Ovary (tissue), 9 donors: Measurements from ENCODE around the gene OR2S2. TPM values are rescaled to one million over a fixed set of nuclear protein-coding genes. Genes with fewer than 3 reads are reported as not detected.
A peak's percentile ranks its signal among the peaks of the same experiment; 100 is the strongest.
"Not testable (repeated sequence)": the region's sequence is repeated elsewhere in the genome, so short reads cannot be mapped to it uniquely, and the experiment has no call there.

ENCODE experiments used
- DNase-seq, 5 donors: peaks; one replicate each; pipeline ENCODE4 v3.0.0-alpha.2; 2019 to 2020
- H3K27ac ChIP-seq, 2 donors: fragments of 200-600 bp; one replicate each; pipeline versions ENCODE4 v1.5.1 to v1.8.0; 2019 to 2022
- H3K27me3 ChIP-seq: fragments of 200-600 bp; one replicate; pipeline ENCODE4 v1.8.0; 2022
- H3K36me3 ChIP-seq: fragments of 200-600 bp; sonication (generic); one replicate; pipeline ENCODE4 v1.5.1; 2019
- H3K4me1 ChIP-seq: one replicate; pipeline ENCODE4 v1.8.1; 2013; ENCODE audit warnings: mild to moderate bottlenecking, moderate library complexity; ENCODE audit not compliant: insufficient read depth
- H3K4me3 ChIP-seq: fragments of 200-600 bp; sonication (generic); one replicate; pipeline ENCODE4 v1.5.1; 2017
- H3K9me3 ChIP-seq, 2 donors: fragments of 200-600 bp in 1 of 2; sonication (generic) in 1 of 2; one replicate each; pipeline versions ENCODE4 v1.5.1 to v1.8.1; 2013 to 2019; ENCODE audit warnings: mild to moderate bottlenecking in 1 of 2, moderate library complexity in 1 of 2
- EP300 ChIP-seq: sonication (generic); formaldehyde crosslinking; IDR thresholded peaks from one replicate; pipeline ENCODE4 v1.6.1; 2017; ENCODE audit warnings: antibody characterized with exemption
- POLR2A ChIP-seq: fragments of 450-650 bp; IDR thresholded peaks from one replicate; pipeline ENCODE4 v1.6.1; 2017; ENCODE audit warnings: antibody characterized with exemption, mild to moderate bottlenecking, moderate library complexity
- WGBS, 3 donors: extraction: QIAGEN DNeasy Blood & Tissue Kit in 1 of 3; methylation state at CpG; one replicate each; pipeline versions ENCODE4 v1.1.5 to v1.1.7; 2013 to 2017; 5-methylcytosine and 5-hydroxymethylcytosine counted together
- intact Hi-C, 4 donors: fragments of 100-400 bp; cut with DNase I; formaldehyde crosslinking; loops; one replicate each; pipeline versions ENCODE4 v1.11.0 to v1.15.1; 2022 to 2023
- polyA plus RNA-seq, 2 donors: library from polyadenylated mRNA; stranded (reverse); fragments of 200-250 nt in 1 of 2; fragments of 350-450 nt in 1 of 2; fragmentation: Illumina TruSeq in 1 of 2; extraction: RNeasy Lipid Tissue Mini Kit (QIAGEN cat#74804) in 1 of 2; gene quantifications; one replicate each; pipeline ENCODE4 v1.2.3, GENCODE V29; 2013 to 2014
- total RNA-seq, 7 donors: library from RNA; depleted of rRNA in 2 of 7; stranded (reverse); fragments of >200 nt in 2 of 7; fragmentation: NEBNext Ultra II Directional in 3 of 7; extraction: Animal tissue kit (Norgen Biotek cat#: 25700) in 3 of 7; gene quantifications; one replicate each; pipeline versions ENCODE4 v1.1.0 to v1.2.4, GENCODE V29; 2016 to 2023
- TF ChIP-seq, protein P1 (sequence below), 3 donors: fragments of 450-650 bp in 2 of 3; fragments of 200-600 bp in 1 of 3; IDR thresholded peaks; one replicate each; pipeline versions ENCODE4 v1.5.1 to v1.8.0; 2016 to 2022; ENCODE audit warnings: antibody characterized with exemption in 3 of 3, mild to moderate bottlenecking in 1 of 3
- donor health status: DM: no; HTN: no; CAD: no; lungs with moderate emphysema.
- donor health status: DM: no; HTN: no; CAD: no.
- donor health status: Bipolar disorder and iron deficiency.
- donor health status: DM: yes; HTN: yes; CAD: no.
- donor health status: DM: no; HTN: no; CAD: no.
- donor health status: DM: yes; HTN: yes; CAD: no.

The OR2S2 gene
- total and polyA plus RNA-seq, 9 donors: not detected

DNA sequence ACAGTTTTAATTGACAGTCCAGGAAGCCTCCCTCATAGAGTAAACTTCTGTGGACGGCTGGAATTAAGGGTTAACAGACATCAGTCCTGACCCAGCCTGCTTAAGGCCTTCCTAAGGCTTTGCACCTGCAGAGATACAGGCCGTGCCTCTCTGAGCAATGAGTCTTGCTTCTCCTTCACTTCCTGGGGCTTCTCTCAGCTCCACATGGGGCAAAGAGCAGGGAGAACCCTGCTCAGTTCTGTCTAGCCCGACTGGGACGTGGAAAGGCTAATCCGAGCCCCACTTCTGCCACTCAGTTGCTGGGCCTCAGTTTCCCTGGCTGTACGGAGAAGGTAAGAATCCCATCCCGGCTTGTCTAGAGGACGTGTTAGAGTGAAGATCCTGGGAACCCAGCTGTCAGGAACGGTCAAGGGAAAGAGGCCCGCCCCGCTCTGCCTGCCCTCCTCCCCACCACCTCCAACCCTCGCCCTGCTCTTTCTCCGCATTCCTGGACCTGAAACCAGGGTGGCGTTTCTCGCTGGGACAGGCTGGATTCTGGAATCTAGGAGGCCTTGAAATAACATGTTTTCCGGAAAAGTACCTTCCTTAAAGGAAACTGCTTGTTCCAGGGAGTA lies 42.2 kb downstream of the OR2S2 start:
- Histone ChIP-seq H3K4me3 (no peak overlapping the region), H3K4me1 (no peaks in the 10 kb centered on the region), H3K9me3 (no peaks in the 10 kb centered on the region), H3K27ac (no peak overlapping the region), H3K36me3 (no peaks in the 10 kb centered on the region), H3K27me3 (no peaks in the 10 kb centered on the region)
- intact Hi-C loops: no loop called here
- DNase-seq: no peak
- no peak for TF ChIP-seq POLR2A
- TF ChIP-seq, protein P1, sequence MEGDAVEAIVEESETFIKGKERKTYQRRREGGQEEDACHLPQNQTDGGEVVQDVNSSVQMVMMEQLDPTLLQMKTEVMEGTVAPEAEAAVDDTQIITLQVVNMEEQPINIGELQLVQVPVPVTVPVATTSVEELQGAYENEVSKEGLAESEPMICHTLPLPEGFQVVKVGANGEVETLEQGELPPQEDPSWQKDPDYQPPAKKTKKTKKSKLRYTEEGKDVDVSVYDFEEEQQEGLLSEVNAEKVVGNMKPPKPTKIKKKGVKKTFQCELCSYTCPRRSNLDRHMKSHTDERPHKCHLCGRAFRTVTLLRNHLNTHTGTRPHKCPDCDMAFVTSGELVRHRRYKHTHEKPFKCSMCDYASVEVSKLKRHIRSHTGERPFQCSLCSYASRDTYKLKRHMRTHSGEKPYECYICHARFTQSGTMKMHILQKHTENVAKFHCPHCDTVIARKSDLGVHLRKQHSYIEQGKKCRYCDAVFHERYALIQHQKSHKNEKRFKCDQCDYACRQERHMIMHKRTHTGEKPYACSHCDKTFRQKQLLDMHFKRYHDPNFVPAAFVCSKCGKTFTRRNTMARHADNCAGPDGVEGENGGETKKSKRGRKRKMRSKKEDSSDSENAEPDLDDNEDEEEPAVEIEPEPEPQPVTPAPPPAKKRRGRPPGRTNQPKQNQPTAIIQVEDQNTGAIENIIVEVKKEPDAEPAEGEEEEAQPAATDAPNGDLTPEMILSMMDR (IDR thresholded peaks at IDR 0.05): no peak
- no peak for TF ChIP-seq EP300
- 86 to 91% (median 90%) methylated on average over 16 of the region's 16 CpGs for WGBS, 3 donors

DNA sequence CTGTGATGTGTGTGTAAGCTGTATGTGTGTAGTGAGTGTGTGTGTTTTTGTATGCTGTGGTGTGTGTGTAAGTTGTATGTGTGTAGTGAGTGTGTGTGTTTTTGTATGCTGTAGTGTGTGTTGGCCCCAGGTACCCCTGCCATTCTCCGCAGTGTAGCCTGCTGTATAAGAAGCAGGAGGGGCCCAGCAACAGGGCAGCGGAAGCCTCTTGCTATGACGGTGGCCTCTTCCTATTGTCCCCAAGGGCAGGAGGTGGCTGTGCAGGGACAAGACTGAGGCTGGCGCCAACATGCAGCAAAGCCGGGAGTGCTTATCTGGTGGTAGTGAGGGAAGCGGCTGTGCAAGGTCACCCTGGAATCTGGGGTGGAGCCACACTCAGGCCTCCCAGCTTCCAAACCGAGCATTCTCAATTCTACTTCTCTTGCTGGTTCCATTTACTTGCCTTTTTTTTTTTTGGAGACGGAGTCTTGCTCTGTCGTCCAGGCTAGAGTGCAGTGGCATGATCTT lies 43.6 kb downstream of the OR2S2 start:
- Histone ChIP-seq H3K9me3 (no peaks in the 10 kb centered on the region), H3K4me3 (no peak overlapping the region), H3K27ac (no peak overlapping the region), H3K4me1 (peaks cover 9% of the 10 kb centered on the region), H3K27me3 (no peaks in the 10 kb centered on the region), H3K36me3 (no peaks in the 10 kb centered on the region)
- DNase-seq: peak in 4 of 5 donors; percentile 37 to 57 (median 44)
- intact Hi-C loops: no loop called here
- TF ChIP-seq, protein P1 (IDR thresholded peaks at IDR 0.05): no peak
- TF ChIP-seq EP300 (no peak), POLR2A (no peak)
- WGBS, 3 donors: 20 to 25% (median 23%) methylated on average over 9 of the region's 9 CpGs

DNA sequence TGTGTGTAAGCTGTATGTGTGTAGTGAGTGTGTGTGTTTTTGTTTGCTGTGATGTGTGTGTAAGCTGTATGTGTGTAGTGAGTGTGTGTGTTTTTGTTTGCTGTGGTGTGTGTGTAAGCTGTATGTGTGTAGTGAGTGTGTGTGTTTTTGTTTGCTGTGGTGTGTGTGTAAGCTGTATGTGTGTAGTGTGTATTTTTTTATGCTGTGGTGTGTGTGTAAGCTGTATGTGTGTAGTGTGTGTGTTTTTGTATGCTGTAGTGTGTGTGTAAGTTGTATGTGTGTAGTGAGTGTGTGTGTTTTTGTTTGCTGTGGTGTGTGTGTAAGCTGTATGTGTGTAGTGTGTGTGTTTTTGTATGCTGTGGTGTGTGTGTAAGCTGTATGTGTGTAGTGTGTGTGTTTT lies 44.5 kb downstream of the OR2S2 start:
- H3K4me3 ChIP-seq, intact Hi-C loops, H3K36me3 ChIP-seq, DNase-seq, H3K9me3 ChIP-seq, H3K27me3 ChIP-seq, H3K27ac ChIP-seq: not testable (repeated sequence)
- peaks cover 17% of the 10 kb centered on the region for H3K4me1 ChIP-seq

DNA sequence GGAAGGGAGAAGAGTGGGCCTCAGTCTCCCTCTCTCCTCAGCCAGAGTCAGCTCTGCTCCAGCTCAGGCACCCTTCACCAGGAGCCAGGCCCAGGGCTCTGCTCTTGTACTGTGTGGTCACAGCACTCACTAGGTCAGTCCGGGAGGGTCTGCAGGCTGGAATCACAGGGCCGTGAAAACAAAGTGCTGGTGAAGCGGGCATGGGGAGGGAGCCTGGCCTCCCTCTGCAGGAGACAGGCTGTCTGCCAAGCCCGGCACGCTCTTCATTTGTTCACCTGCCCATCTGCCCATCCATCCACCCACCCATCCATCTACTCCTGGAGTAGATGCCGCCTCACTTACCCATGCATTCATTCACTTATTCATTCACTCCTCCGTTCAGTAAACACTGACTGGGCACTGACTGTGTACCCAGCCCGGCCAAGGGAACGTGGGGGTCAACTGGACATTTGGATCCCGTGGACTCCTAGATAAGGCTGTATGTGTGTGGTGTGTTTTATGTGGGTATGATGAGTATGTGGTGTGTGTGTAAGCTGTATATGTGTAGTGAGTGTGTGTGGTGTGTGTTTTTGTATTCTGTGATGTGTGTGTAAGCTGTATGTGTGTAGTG lies 45.1 kb downstream of the OR2S2 start:
- no peak overlapping the region for H3K4me3 ChIP-seq

More for the DNA sequence above, 45.1 kb downstream of the OR2S2 start:
- H3K4me1 ChIP-seq: peaks cover 19% of the 10 kb centered on the region
- DNase-seq: no peak
- H3K36me3 ChIP-seq: no peaks in the 10 kb centered on the region
- H3K27ac ChIP-seq: no peak overlapping the region
- TF ChIP-seq, protein P1 (IDR thresholded peaks at IDR 0.05): no peak
- TF ChIP-seq POLR2A: no peak
- intact Hi-C loops: no loop called here
- H3K27me3 ChIP-seq: no peaks in the 10 kb centered on the region
- WGBS, 3 donors: 76 to 80% (median 78%) methylated on average over 10 of the region's 10 CpGs
- H3K9me3 ChIP-seq: no peaks in the 10 kb centered on the region
